ENCODE results near the gene P2RY1.

DNA sequence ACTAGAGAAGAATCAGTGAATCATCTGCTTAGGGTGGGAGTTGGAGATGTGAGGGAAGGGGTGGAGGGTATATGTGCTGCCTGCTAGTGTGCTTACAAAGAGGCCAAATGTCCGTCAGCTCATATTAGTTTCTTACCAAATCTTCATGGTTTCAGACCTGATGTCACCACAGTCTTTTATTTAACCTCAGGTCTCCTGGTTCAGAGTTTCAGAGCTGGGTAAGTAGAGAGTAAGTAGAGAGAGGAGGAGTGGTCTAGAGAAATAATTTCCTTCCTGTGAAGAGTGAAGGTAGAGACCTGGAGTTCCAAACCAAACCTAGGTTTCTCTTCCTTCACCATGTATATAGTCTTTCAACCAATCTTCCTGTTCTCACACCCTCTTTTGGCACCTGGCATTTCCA lies 17.5 kb upstream of the P2RY1 start:
- TF ChIP-seq CTCF (IDR thresholded peaks at IDR 0.05): no peak
- TF ChIP-seq POLR2A (IDR thresholded peaks at IDR 0.05): no peak
- no peak for TF ChIP-seq POLR2AphosphoS5 (IDR thresholded peaks at IDR 0.05)

Measured in gastroesophageal sphincter (tissue), 3 donors.